Measurements from ENCODE around the gene PSME4.

- TF ChIP-seq, protein P1, sequence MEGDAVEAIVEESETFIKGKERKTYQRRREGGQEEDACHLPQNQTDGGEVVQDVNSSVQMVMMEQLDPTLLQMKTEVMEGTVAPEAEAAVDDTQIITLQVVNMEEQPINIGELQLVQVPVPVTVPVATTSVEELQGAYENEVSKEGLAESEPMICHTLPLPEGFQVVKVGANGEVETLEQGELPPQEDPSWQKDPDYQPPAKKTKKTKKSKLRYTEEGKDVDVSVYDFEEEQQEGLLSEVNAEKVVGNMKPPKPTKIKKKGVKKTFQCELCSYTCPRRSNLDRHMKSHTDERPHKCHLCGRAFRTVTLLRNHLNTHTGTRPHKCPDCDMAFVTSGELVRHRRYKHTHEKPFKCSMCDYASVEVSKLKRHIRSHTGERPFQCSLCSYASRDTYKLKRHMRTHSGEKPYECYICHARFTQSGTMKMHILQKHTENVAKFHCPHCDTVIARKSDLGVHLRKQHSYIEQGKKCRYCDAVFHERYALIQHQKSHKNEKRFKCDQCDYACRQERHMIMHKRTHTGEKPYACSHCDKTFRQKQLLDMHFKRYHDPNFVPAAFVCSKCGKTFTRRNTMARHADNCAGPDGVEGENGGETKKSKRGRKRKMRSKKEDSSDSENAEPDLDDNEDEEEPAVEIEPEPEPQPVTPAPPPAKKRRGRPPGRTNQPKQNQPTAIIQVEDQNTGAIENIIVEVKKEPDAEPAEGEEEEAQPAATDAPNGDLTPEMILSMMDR (IDR thresholded peaks at IDR 0.05 in 4 of 5, conservative IDR thresholded peaks at IDR 0.05 in 1 of 5) = no peak
- no peak for TF ChIP-seq POLR2A (IDR thresholded peaks at IDR 0.05)
Observed at GRCh38 chr2:53991948-53992347, 21.2 kb upstream of the PSME4 start.

All from gastrocnemius medialis (tissue), 4 donors.